ENCODE data around the gene CLIP2. TPM values are rescaled to one million over a fixed set of nuclear protein-coding genes. Genes with fewer than 3 reads are reported as not detected.

The CLIP2 gene
- total and polyA plus RNA-seq, 4 donors = 15.3 to 35.7 (median 21.9) TPM

GRCh38 chr7:74282748-74283459, 6.3 kb upstream of the CLIP2 start:
- intact Hi-C loops (cut with DNase I) = no loop called here
- no peak for DNase-seq
- no peaks in the 10 kb centered on the region for H3K27me3 ChIP-seq (ENCODE audit: control insufficient read depth in 1 of 2, insufficient read depth in 2 of 2, low read length in 1 of 2)
- WGBS, 2 donors = 83 to 91% methylated on average over 14 of the region's 14 CpGs
- no peak overlapping the region for H3K4me3 ChIP-seq (ENCODE audit: low read length in 2 of 2)
- no peaks in the 10 kb centered on the region for H3K36me3 ChIP-seq (ENCODE audit: control insufficient read depth in 1 of 2, insufficient read depth in 2 of 2, low read length in 1 of 2)
- H3K27ac ChIP-seq (ENCODE audit: low read depth in 1 of 2, low read length in 2 of 2) = no peak overlapping the region
- ATAC-seq (ENCODE audit: low FRiP score) = no peak
- H3K9me3 ChIP-seq (ENCODE audit: control insufficient read depth, low read length) = no peaks in the 10 kb centered on the region
- no peaks in the 10 kb centered on the region for H3K4me1 ChIP-seq (ENCODE audit: control insufficient read depth in 1 of 2, insufficient read depth in 2 of 2, low read length in 2 of 2)

DNA sequence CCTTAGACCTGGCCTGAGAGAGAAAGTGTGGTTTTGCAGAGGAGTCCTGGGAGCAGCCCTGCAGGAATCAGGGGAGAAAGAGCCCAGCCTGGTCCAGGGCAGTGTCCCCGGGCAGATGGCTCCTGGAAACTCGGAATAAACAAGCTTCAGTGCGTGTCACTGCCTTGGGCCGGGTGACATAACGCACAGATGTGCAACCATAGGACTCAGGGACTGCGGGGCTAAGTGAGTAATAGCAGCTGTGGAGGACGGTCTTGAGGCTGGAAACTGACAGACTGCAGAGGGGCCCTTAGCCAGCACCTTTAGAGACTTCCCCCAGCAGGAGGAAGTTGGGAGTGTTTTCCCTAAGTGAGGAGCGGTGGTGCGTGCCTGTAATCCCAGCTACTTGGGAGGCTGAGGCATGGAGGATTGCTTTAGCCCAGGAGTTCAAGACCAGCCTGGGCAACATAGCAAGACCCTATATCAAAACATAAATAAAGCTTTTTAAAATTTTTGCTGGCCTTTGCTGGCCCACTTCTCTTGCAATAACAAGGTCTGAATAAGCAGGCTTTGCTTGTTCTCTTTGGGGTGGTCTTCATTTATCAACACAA, 5.3 kb upstream of the CLIP2 start:
- intact Hi-C loops (cut with DNase I) = no loop called here
- H3K4me3 ChIP-seq (ENCODE audit: low read length in 2 of 2) = no peak overlapping the region
- H3K4me1 ChIP-seq (ENCODE audit: control insufficient read depth in 1 of 2, insufficient read depth in 2 of 2, low read length in 2 of 2) = no peaks in the 10 kb centered on the region
- H3K27me3 ChIP-seq (ENCODE audit: control insufficient read depth in 1 of 2, insufficient read depth in 2 of 2, low read length in 1 of 2) = no peaks in the 10 kb centered on the region
- no peaks in the 10 kb centered on the region for H3K36me3 ChIP-seq (ENCODE audit: control insufficient read depth in 1 of 2, insufficient read depth in 2 of 2, low read length in 1 of 2)
- ATAC-seq (ENCODE audit: low FRiP score) (no peak), DNase-seq (no peak)
- WGBS, 2 donors = 87 to 92% methylated on average over 9 of the region's 9 CpGs
- no peaks in the 10 kb centered on the region for H3K9me3 ChIP-seq (ENCODE audit: control insufficient read depth, low read length)
- no peak overlapping the region for H3K27ac ChIP-seq (ENCODE audit: low read depth in 1 of 2, low read length in 2 of 2)

DNA sequence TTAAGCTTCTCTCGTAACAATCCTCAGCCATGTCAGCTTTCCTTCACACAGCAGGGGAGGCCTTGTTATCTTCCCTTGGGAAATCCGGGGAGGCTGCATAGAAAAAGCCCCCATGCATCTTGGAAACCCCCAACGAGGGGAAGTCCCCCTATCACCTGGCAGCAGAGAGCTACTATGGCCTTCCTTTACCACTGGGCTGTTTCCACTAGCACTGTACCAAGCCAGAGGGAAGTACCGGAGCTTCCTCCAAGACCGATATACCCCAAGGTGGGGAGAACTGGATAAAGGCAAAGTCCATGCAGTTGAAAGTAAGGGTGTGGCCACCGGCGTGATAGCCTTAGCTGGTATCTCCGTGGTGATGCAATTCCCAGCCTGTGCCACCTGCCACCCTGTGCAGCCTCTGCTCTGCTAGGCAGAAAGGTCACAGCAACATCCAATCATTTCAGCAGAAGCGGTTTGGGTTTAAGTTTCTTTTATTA, 4.4 kb upstream of the CLIP2 start:
- H3K27ac ChIP-seq (ENCODE audit: low read depth in 1 of 2, low read length in 2 of 2) = no peak overlapping the region
- no peaks in the 10 kb centered on the region for H3K9me3 ChIP-seq (ENCODE audit: control insufficient read depth, low read length)
- DNase-seq (no peak), ATAC-seq (ENCODE audit: low FRiP score) (no peak)
- intact Hi-C loops (cut with DNase I) = no loop called here
- no peaks in the 10 kb centered on the region for H3K4me1 ChIP-seq (ENCODE audit: control insufficient read depth in 1 of 2, insufficient read depth in 2 of 2, low read length in 2 of 2)
- WGBS, 2 donors = 73% methylated on average over 9 of the region's 9 CpGs
- H3K36me3 ChIP-seq (ENCODE audit: control insufficient read depth in 1 of 2, insufficient read depth in 2 of 2, low read length in 1 of 2) = no peaks in the 10 kb centered on the region
- H3K4me3 ChIP-seq (ENCODE audit: low read length in 2 of 2) = no peak overlapping the region
- H3K27me3 ChIP-seq (ENCODE audit: control insufficient read depth in 1 of 2, insufficient read depth in 2 of 2, low read length in 1 of 2) = no peaks in the 10 kb centered on the region

DNA sequence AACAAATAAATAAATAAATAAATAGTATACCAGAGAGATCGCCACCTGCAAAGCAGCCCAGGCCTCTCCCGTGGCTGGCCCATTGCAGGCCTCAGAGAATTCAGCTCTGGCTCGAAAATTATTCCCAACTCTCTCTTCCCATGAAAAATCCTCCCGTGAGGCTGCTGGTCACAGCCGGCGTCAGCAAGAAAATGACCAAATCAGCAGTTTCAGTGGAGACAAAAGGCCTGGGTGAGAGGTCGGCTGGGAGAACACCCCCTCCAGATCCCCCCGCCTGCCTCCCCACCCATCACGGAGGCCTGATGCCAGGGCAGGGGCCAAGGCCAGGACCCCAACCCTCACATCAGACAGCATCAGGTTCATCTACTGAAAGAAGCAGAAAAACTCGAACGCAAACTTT, 3.1 kb upstream of the CLIP2 start:
- H3K27ac ChIP-seq (ENCODE audit: low read depth in 1 of 2, low read length in 2 of 2) = no peak overlapping the region
- H3K4me3 ChIP-seq (ENCODE audit: low read length in 2 of 2) = no peak overlapping the region
- H3K9me3 ChIP-seq (ENCODE audit: control insufficient read depth, low read length) = no peaks in the 10 kb centered on the region
- H3K27me3 ChIP-seq (ENCODE audit: control insufficient read depth in 1 of 2, insufficient read depth in 2 of 2, low read length in 1 of 2) = no peaks in the 10 kb centered on the region
- intact Hi-C loops (cut with DNase I) = no loop called here
- WGBS, 2 donors = 86 to 87% methylated on average over 11 of the region's 11 CpGs
- no peaks in the 10 kb centered on the region for H3K4me1 ChIP-seq (ENCODE audit: control insufficient read depth in 1 of 2, insufficient read depth in 2 of 2, low read length in 2 of 2)
- ATAC-seq (ENCODE audit: low FRiP score) = no peak
- no peaks in the 10 kb centered on the region for H3K36me3 ChIP-seq (ENCODE audit: control insufficient read depth in 1 of 2, insufficient read depth in 2 of 2, low read length in 1 of 2)
- DNase-seq = no peak

- DNase-seq = no peak
- Histone ChIP-seq H3K27me3 (ENCODE audit: control insufficient read depth in 1 of 2, insufficient read depth in 2 of 2, low read length in 1 of 2) (no peaks in the 10 kb centered on the region), H3K4me3 (ENCODE audit: low read length in 2 of 2) (no peak overlapping the region), H3K9me3 (ENCODE audit: control insufficient read depth, low read length) (no peaks in the 10 kb centered on the region), H3K27ac (ENCODE audit: low read depth in 1 of 2, low read length in 2 of 2) (no peak overlapping the region), H3K36me3 (ENCODE audit: control insufficient read depth in 1 of 2, insufficient read depth in 2 of 2, low read length in 1 of 2) (no peaks in the 10 kb centered on the region), H3K4me1 (ENCODE audit: control insufficient read depth in 1 of 2, insufficient read depth in 2 of 2, low read length in 2 of 2) (no peaks in the 10 kb centered on the region)
- 75 to 89% methylated on average over 7 of the region's 7 CpGs for WGBS, 2 donors
- no peak for ATAC-seq (ENCODE audit: low FRiP score)
- intact Hi-C loops (cut with DNase I) = loop anchor here in 1 of 2 donors (2.0 kb wide), 1 partner anchor 19 kb away; no protein-coding TSS in a partner anchor
Measured at GRCh38 chr7:74287303-74288033, 1.7 kb upstream of the CLIP2 start.

DNA sequence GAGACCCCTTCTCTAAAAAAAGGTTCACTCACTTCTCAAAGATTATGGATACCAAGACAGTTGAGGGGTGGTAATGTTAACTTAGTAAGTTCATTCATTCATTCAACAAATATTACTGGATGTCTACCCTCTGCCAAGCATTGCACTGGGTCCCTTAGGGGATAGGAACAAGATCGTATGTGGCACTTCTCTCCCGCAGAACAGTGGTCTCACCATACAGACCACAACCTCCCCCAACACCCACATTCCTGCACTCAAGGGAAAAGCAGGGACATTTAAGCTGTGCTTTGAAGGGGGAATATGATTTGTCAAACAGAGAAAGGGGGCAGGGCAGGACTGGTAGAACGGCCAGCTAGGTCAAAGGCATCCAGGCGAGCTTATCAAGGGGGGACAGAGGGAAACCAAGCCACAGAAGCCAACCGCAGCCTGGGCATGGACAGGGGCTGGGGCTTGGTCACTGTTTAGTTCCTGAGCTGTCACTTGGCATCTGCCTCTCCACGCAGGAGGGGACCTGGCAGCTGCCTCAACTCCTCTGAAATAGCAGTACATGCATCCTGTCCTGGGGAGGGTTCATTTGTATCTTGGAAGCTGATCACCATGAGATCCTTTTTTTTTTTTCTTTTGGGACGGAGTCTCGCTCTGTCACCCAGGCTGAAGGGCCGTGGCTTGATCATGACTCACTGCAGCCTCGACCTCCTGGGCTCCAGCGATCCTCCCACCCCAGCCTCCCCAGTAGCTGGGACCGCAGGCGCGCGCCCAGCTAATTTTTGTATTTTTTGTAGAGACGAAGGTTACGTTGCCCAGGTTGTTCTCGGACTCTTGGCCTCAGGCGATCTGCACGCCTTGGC, 949 bp upstream of the CLIP2 start:
- intact Hi-C loops (cut with DNase I) = loop anchor here in 1 of 2 donors (2.0 kb wide), 1 partner anchor 19 kb away; no protein-coding TSS in a partner anchor
- Histone ChIP-seq H3K9me3 (ENCODE audit: control insufficient read depth, low read length) (no peaks in the 10 kb centered on the region), H3K4me1 (ENCODE audit: control insufficient read depth in 1 of 2, insufficient read depth in 2 of 2, low read length in 2 of 2) (no peaks in the 10 kb centered on the region), H3K27ac (ENCODE audit: low read depth in 1 of 2, low read length in 2 of 2) (no peak overlapping the region), H3K27me3 (ENCODE audit: control insufficient read depth in 1 of 2, insufficient read depth in 2 of 2, low read length in 1 of 2) (no peaks in the 10 kb centered on the region), H3K4me3 (ENCODE audit: low read length in 2 of 2) (no peak overlapping the region), H3K36me3 (ENCODE audit: control insufficient read depth in 1 of 2, insufficient read depth in 2 of 2, low read length in 1 of 2) (no peaks in the 10 kb centered on the region)
- ATAC-seq (ENCODE audit: low FRiP score) = no peak
- DNase-seq = no peak
- WGBS, 2 donors = 39 to 45% methylated on average over 20 of the region's 20 CpGs

DNA sequence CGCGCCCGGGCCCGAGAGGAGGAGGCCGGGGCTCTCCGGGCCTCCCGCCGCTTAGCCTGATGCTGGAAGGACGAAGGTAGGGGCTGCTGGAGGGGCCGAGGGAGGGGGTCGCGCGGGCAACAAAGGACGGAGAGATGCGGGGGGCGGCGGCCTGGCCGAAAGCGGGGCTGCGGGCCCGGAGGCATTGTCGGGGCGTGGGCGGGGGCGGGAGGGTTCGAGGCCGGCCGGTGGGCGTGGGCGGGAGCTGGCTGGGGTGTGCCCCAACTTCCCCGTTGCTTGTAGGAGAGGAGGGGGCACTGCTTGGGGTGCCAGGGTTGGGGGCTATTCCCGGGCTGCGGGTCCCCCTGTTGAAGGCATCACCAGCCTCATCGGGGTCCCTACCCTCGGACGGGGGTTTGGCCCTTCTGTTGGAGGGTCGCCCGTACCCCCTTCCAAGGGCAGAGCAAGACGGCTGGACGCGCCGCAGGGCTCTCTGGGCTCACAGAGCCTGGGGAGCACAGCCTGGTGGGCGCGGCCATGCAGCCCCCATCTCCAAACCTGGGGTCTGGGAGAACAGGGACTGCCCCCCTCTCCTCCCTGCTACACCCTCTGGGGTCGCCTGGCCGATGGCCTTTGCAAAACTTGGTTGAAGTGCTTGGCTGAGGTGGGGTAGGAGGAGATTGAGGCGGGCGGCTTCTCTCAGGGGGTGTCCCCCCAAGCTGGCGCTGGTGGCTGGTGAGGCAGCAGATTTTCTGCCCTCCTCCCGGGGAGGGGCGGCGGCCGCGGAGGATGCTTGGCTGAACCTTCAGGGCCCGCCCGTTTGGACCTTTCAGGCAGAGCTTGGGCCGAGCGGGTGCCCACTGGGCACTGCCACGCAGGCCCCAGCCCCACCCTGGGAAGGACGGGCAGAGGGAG, 699 bp downstream of the CLIP2 start:
- H3K4me3 ChIP-seq (ENCODE audit: low read length in 2 of 2) = peak overlapping the region; percentile 77 to 96
- DNase-seq = peak; percentile 80 to 88
- H3K36me3 ChIP-seq (ENCODE audit: control insufficient read depth in 1 of 2, insufficient read depth in 2 of 2, low read length in 1 of 2) = no peaks in the 10 kb centered on the region
- WGBS, 2 donors = 1% methylated on average over 39 to 60 of the region's 60 CpGs
- H3K27me3 ChIP-seq (ENCODE audit: control insufficient read depth in 1 of 2, insufficient read depth in 2 of 2, low read length in 1 of 2) = no peaks in the 10 kb centered on the region
- intact Hi-C loops (cut with DNase I) = loop anchor here (1.0 to 5.0 kb wide), 4 partner anchors 18 to 92 kb away; no protein-coding TSS in a partner anchor
- peak; percentile 68 for ATAC-seq (ENCODE audit: low FRiP score)
- peak overlapping the region in 1 of 2 donors; percentile 16 for H3K27ac ChIP-seq (ENCODE audit: low read depth in 1 of 2, low read length in 2 of 2)
- H3K4me1 ChIP-seq (ENCODE audit: control insufficient read depth in 1 of 2, insufficient read depth in 2 of 2, low read length in 2 of 2) = no peaks in the 10 kb centered on the region
- H3K9me3 ChIP-seq (ENCODE audit: control insufficient read depth, low read length) = no peaks in the 10 kb centered on the region
